Left lung (tissue), 10 donors: ENCODE data around the gene KLLN. TPM values are rescaled to one million over a fixed set of nuclear protein-coding genes. Genes with fewer than 3 reads are reported as not detected.
"Not testable (repeated sequence)": the region's sequence is repeated elsewhere in the genome, so short reads cannot be mapped to it uniquely, and the experiment has no call there.

Experiments used
- ATAC-seq: fragments of 200-7000 bp; cut with Tn5 transposase; one replicate; pipeline ENCODE4 v1.9.1; 2020; ENCODE audit warnings: moderate library complexity
- DNase-seq, 4 donors: peaks; one replicate each; pipeline ENCODE4 v3.0.0-alpha.2; 2013 to 2020
- H3K27ac ChIP-seq, 2 donors: fragments of 200-600 bp; sonication (generic) in 1 of 2; one replicate each; pipeline versions ENCODE4 v1.5.0 to v1.8.0; 2020 to 2021
- H3K27me3 ChIP-seq, 2 donors: fragments of 200-600 bp; sonication (generic) in 1 of 2; one replicate each; pipeline versions ENCODE4 v1.5.0 to v1.8.0; 2020 to 2021
- H3K36me3 ChIP-seq, 2 donors: fragments of 200-600 bp; sonication (generic) in 1 of 2; one replicate each; pipeline versions ENCODE4 v1.5.0 to v1.8.0; 2020 to 2021
- H3K4me1 ChIP-seq, 2 donors: fragments of 200-600 bp; one replicate each; pipeline ENCODE4 v1.8.0; 2021
- H3K4me3 ChIP-seq, 2 donors: fragments of 200-600 bp; sonication (generic) in 1 of 2; one replicate each; pipeline versions ENCODE4 v1.5.0 to v1.8.0; 2020 to 2021; ENCODE audit warnings: mild to moderate bottlenecking in 1 of 2
- H3K9me3 ChIP-seq, 2 donors: fragments of 200-600 bp; sonication (generic) in 1 of 2; one replicate each; pipeline versions ENCODE4 v1.5.0 to v1.8.0; 2020 to 2021
- CTCF ChIP-seq, 2 donors: fragments of 200-600 bp; sonication (generic) in 1 of 2; IDR thresholded peaks; one replicate each; pipeline versions ENCODE4 v1.5.0 to v1.8.0; 2021; ENCODE audit warnings: antibody characterized with exemption in 2 of 2
- intact Hi-C, 2 donors: fragments of 100-400 bp; cut with DNase I; formaldehyde crosslinking; loops; one replicate each; pipeline versions ENCODE4 v1.11.2 to v1.14.2; 2022
- polyA plus RNA-seq, 6 donors: library from polyadenylated mRNA; unstranded; fragments of 120-200 nt; gene quantifications; one replicate each; pipeline ENCODE4 v1.2.1, GENCODE V29; 2013; ENCODE audit not compliant: insufficient read length in 6 of 6
- total RNA-seq, 2 donors: library from RNA; stranded (reverse); fragmentation: NEBNext Ultra II Directional; extraction: Animal tissue kit (Norgen Biotek cat#: 25700); gene quantifications; one replicate each; pipeline ENCODE4 v1.2.1, GENCODE V29; 2021
- donor health status: DM: no; HTN: yes; CAD: no.
- donor health status: DM: no; HTN: no; CAD: no.

KLLN gene
- total and polyA plus RNA-seq, 8 donors = 0.58 to 1.5 (median 1.2) TPM

GRCh38 chr10:87861566-87861952 lies 1.8 kb downstream of the KLLN start:
- ATAC-seq = peak; percentile 49
- no peaks in the 10 kb centered on the region for H3K27me3 ChIP-seq
- no peak for TF ChIP-seq CTCF (IDR thresholded peaks at IDR 0.05)
- intact Hi-C loops = loop anchor here in 1 of 2 donors (5.0 to 10.0 kb wide), 2 partner anchors 526 to 693 kb away; no protein-coding TSS in a partner anchor
- peaks cover 0 to 17% of the 10 kb centered on the region in 2 donors for H3K4me1 ChIP-seq
- peak overlapping the region; percentile 97 to 99 for H3K27ac ChIP-seq
- H3K4me3 ChIP-seq = peak overlapping the region; percentile 76 to 81
- no peaks in the 10 kb centered on the region for H3K36me3 ChIP-seq
- DNase-seq = peak; percentile 62 to 89 (median 77)
- no peaks in the 10 kb centered on the region for H3K9me3 ChIP-seq

GRCh38 chr10:87860816-87861403 lies 2.4 kb downstream of the KLLN start:
- Histone ChIP-seq H3K4me3 (peak overlapping the region in 1 of 2 donors; percentile 81), H3K27ac (peak overlapping the region in 1 of 2 donors; percentile 97), H3K36me3 (no peaks in the 10 kb centered on the region), H3K27me3 (no peaks in the 10 kb centered on the region), H3K9me3 (no peaks in the 10 kb centered on the region), H3K4me1 (peaks cover 0 to 17% of the 10 kb centered on the region in 2 donors)
- ATAC-seq = no peak
- intact Hi-C loops = loop anchor here in 1 of 2 donors (5.0 to 10.0 kb wide), 2 partner anchors 526 to 694 kb away; no protein-coding TSS in a partner anchor
- TF ChIP-seq CTCF (IDR thresholded peaks at IDR 0.05) = no peak
- DNase-seq = no peak

DNA sequence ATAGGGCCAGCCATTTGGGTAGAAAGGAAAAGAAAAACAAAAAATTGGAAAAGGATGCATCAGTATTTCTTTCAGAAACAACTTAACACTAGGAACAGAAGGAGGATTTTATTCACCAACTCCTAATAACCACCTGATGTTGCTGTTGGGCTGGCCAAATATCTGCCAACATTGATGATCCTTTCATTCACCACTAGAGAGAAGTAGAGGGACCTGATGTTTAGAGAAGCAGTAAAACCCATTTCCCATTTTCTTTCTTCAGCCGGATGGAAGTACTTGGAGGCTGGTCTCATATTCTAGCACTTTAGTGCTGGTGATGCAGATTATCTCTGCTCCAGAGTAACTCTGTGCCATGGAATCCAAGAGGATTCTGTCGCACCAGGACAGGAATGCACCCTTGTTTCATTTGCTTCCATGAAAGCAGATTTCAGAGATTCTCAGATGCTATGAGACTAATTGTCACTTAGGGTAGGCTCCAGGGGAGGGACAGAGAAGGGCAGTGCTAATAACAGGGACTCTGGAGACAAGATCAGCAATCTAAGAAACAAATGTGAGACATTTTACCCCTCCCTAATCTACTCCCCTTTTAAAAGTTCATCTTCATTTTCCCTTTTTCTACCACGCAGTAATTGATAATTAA lies 3.1 kb downstream of the KLLN start:
- Histone ChIP-seq H3K4me3 (no peak overlapping the region), H3K4me1 (peaks cover 0 to 17% of the 10 kb centered on the region in 2 donors), H3K27ac (no peak overlapping the region), H3K36me3 (no peaks in the 10 kb centered on the region), H3K9me3 (no peaks in the 10 kb centered on the region), H3K27me3 (no peaks in the 10 kb centered on the region)
- intact Hi-C loops = loop anchor here in 1 of 2 donors (5.0 to 10.0 kb wide), 2 partner anchors 527 to 695 kb away; no protein-coding TSS in a partner anchor
- DNase-seq (peak in 1 of 4 donors; percentile 54), ATAC-seq (no peak)
- TF ChIP-seq CTCF (IDR thresholded peaks at IDR 0.05) = peak; percentile 15 to 23

- DNase-seq, H3K4me3 ChIP-seq, H3K36me3 ChIP-seq, H3K27me3 ChIP-seq, H3K27ac ChIP-seq, intact Hi-C loops, H3K9me3 ChIP-seq, ATAC-seq: not testable (repeated sequence)
- H3K4me1 ChIP-seq = peaks cover 0 to 12% of the 10 kb centered on the region in 2 donors
Measured at GRCh38 chr10:87855665-87856064, 7.7 kb downstream of the KLLN start.

- ATAC-seq, H3K27me3 ChIP-seq, intact Hi-C loops: not testable (repeated sequence)
Measured at GRCh38 chr10:87855247-87855646, 8.1 kb downstream of the KLLN start.

GRCh38 chr10:87852089-87852488 lies 11.2 kb downstream of the KLLN start:
- Histone ChIP-seq H3K4me3 (no peak overlapping the region), H3K27me3 (no peaks in the 10 kb centered on the region), H3K36me3 (no peaks in the 10 kb centered on the region), H3K4me1 (peaks cover 0 to 6% of the 10 kb centered on the region in 2 donors), H3K27ac (no peak overlapping the region), H3K9me3 (no peaks in the 10 kb centered on the region)
- intact Hi-C loops = no loop called here
- no peak for ATAC-seq
- TF ChIP-seq CTCF (IDR thresholded peaks at IDR 0.05) = no peak
- no peak for DNase-seq

More at GRCh38 chr10:87855247-87855646, 8.1 kb downstream of the KLLN start:
- H3K4me1 ChIP-seq, H3K36me3 ChIP-seq, H3K9me3 ChIP-seq, DNase-seq, H3K27ac ChIP-seq, H3K4me3 ChIP-seq: not testable (repeated sequence)
